DOHH2 (cell line): ENCODE data around the gene NANOS1.
A peak's percentile ranks its signal among the peaks of the same experiment; 100 is the strongest.
"Not testable (repeated sequence)": the region's sequence is repeated elsewhere in the genome, so short reads cannot be mapped to it uniquely, and the experiment has no call there.

Experiments
- H3F3A ChIP-seq: fragments of 200-600 bp; sonication (generic), shearing (Covaris generic); 2 replicates; pipeline ENCODE4 v1.6.0; 2016; ENCODE audit warnings: antibody characterized with exemption, mild to moderate bottlenecking; ENCODE audit not compliant: control insufficient read depth, insufficient read depth
- H3K27ac ChIP-seq: fragments of 200-600 bp; sonication (generic); 2 replicates; pipeline ENCODE4 v1.5.1; 2014; ENCODE audit warnings: low read depth, mild to moderate bottlenecking, low read length, moderate library complexity
- H3K27me3 ChIP-seq: fragments of 200-600 bp; sonication (generic); 2 replicates; pipeline ENCODE4 v1.6.1; 2014; ENCODE audit warnings: mild to moderate bottlenecking, low read length, mixed read lengths; ENCODE audit not compliant: control insufficient read depth
- H3K36me3 ChIP-seq: fragments of 200-600 bp; sonication (generic); 2 replicates; pipeline ENCODE4 v1.6.1; 2014; ENCODE audit warnings: mild to moderate bottlenecking, low read length, moderate library complexity, mixed read lengths; ENCODE audit not compliant: control insufficient read depth
- H3K4me1 ChIP-seq: fragments of 200-600 bp; sonication (generic); 2 replicates; pipeline ENCODE4 v1.6.1; 2014; ENCODE audit warnings: mild to moderate bottlenecking, low read length, mixed read lengths; ENCODE audit not compliant: control insufficient read depth
- H3K4me2 ChIP-seq: fragments of 200-600 bp; sonication (generic); 2 replicates; pipeline ENCODE4 v1.6.0; 2014; ENCODE audit warnings: mild to moderate bottlenecking, low read length, moderate library complexity
- H3K4me3 ChIP-seq: fragments of 200-600 bp; sonication (generic); 2 replicates; pipeline ENCODE4 v1.5.1; 2014; ENCODE audit warnings: mild to moderate bottlenecking, low read length, mixed read lengths
- H3K79me2 ChIP-seq: fragments of 200-600 bp; sonication (generic); 2 replicates; pipeline ENCODE4 v1.6.1; 2014; ENCODE audit warnings: mild to moderate bottlenecking, low read length, mixed read lengths; ENCODE audit not compliant: control insufficient read depth
- H3K9me2 ChIP-seq: fragments of 200-600 bp; sonication (generic); replicated peaks from 2 replicates; pipeline ENCODE4 v1.6.1; 2014; ENCODE audit warnings: mild to moderate bottlenecking, low read length, mixed read lengths; ENCODE audit not compliant: control insufficient read depth
- H3K9me3 ChIP-seq: fragments of 200-600 bp; sonication (generic); 2 replicates; pipeline ENCODE4 v1.6.1; 2014; ENCODE audit warnings: antibody characterized with exemption, low read length, mixed read lengths; ENCODE audit not compliant: control insufficient read depth, insufficient read depth
- H4K20me1 ChIP-seq: fragments of 200-600 bp; sonication (generic); 2 replicates; pipeline ENCODE4 v1.6.0; 2014; ENCODE audit warnings: low read depth, mild to moderate bottlenecking, antibody characterized with exemption, low read length, moderate library complexity; ENCODE audit not compliant: control insufficient read depth, insufficient read depth
- CTCF ChIP-seq: fragments of 200-600 bp; sonication (generic); IDR thresholded peaks from one replicate; pipeline ENCODE4 v1.5.1; 2014; ENCODE audit warnings: antibody characterized with exemption, mild to moderate bottlenecking, low read depth, low read length; ENCODE audit not compliant: poor library complexity, severe bottlenecking
- EZH2phosphoT487 ChIP-seq: fragments of 200-600 bp; sonication (generic); IDR thresholded peaks from 2 replicates; pipeline ENCODE4 v1.6.1; 2017; ENCODE audit warnings: borderline replicate concordance, mild to moderate bottlenecking, antibody characterized with exemption, low read length, moderate library complexity, mixed read lengths

Gene NANOS1

GRCh38 chr10:119026301-119027110, 3.0 kb upstream of the NANOS1 start:
- Histone ChIP-seq H3K9me2 (no peaks in the 10 kb centered on the region), H3K79me2 (no peaks in the 10 kb centered on the region), H3F3A (peaks cover 13% of the 10 kb centered on the region), H3K9me3 (no peaks in the 10 kb centered on the region), H3K4me1 (peaks cover 17% of the 10 kb centered on the region), H3K27me3 (peaks cover 16% of the 10 kb centered on the region), H3K36me3 (peaks cover under 1% of the 10 kb centered on the region), H3K4me3 (no peak overlapping the region), H3K4me2 (no peak overlapping the region), H3K27ac (no peak overlapping the region), H4K20me1 (no peaks in the 10 kb centered on the region)
- TF ChIP-seq EZH2phosphoT487 = no peak
- no peak for TF ChIP-seq CTCF

- not testable (repeated sequence) for H4K20me1 ChIP-seq, H3K9me3 ChIP-seq, H3K9me2 ChIP-seq, H3K27ac ChIP-seq, H3K27me3 ChIP-seq, H3K79me2 ChIP-seq
- peaks cover 36% of the 10 kb centered on the region for H3K4me1 ChIP-seq
- H3K4me3 ChIP-seq = peak overlapping the region; percentile 41; the same call in 1 of the 2 replicates
- peaks cover 19% of the 10 kb centered on the region for H3K36me3 ChIP-seq
- H3K4me2 ChIP-seq = peak overlapping the region; percentile 52
- H3F3A ChIP-seq = peaks cover 30% of the 10 kb centered on the region
Observed at GRCh38 chr10:119028445-119028899, 1.0 kb upstream of the NANOS1 start.

DNA sequence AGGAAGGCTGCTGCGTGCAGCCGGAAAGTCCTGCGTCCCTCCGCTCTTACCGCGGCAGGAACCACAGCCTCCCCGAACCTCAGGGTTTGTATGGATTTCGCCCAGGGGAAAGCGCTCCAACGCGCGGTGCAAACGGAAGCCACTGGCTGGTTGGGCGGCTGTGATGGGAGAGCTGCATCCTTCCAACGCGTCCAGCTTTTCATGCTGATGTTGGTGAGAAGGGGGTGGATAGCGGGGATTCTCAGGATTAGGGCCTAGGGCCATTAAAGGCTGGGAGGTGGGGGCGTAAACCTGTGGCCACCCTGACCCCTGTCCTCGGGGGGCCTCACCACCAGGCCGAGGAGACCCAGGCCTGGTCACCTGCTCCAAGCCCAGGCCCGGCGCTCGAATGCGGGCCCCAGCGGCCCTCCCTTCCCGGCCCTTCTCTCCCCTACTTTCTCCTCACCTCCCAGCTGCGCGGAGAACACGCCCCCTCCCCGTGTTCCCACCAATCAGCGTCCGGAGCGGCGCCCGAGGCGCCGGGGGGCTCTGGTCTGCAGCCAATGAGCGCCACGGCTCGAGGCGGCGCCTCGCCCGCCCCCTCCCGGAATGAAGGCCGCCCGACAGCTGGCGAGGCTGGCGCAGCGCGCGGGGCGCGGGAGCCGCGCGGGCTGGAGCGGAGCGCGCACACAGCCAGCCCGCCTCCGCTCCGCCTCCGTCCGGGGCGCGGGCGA, 458 bp upstream of the NANOS1 start:
- Histone ChIP-seq H3K79me2 (peaks cover 8% of the 10 kb centered on the region), H3K27me3 (peaks cover 3% of the 10 kb centered on the region), H3K4me3 (peak overlapping the region; percentile 41), H3K9me3 (no peaks in the 10 kb centered on the region), H3K27ac (no peak overlapping the region), H3K4me1 (peaks cover 40% of the 10 kb centered on the region), H4K20me1 (peaks cover 4% of the 10 kb centered on the region; the same call in 1 of the 2 replicates), H3F3A (peaks cover 36% of the 10 kb centered on the region), H3K9me2 (no peaks in the 10 kb centered on the region), H3K36me3 (peaks cover 24% of the 10 kb centered on the region), H3K4me2 (peak overlapping the region; percentile 52)
- TF ChIP-seq EZH2phosphoT487 (no peak), CTCF (no peak)
